Fibroblast of lung (primary cell): ENCODE data around the gene ZNF853. TPM values are rescaled to one million over a fixed set of nuclear protein-coding genes. Genes with fewer than 3 reads are reported as not detected.

ENCODE experiments used
- DNase-seq, 2 donors: peaks; one replicate each; pipeline versions ENCODE4 v3.0.0 to v3.0.0-alpha.2; 2010; ENCODE audit warnings: low read depth in 2 of 2
- H2AFZ ChIP-seq: 2 replicates; pipeline ENCODE4 v1.5.1; 2012; ENCODE audit warnings: low read length, control low read depth, inconsistent platforms
- H3K27ac ChIP-seq: 2 replicates; pipeline ENCODE4 v1.5.1; 2011; ENCODE audit warnings: low read length, control low read depth; ENCODE audit not compliant: insufficient read depth
- H3K27me3 ChIP-seq: 2 replicates; pipeline ENCODE4 v1.5.1; 2011; ENCODE audit warnings: mild to moderate bottlenecking, low read length; ENCODE audit not compliant: control insufficient read depth, insufficient read depth
- H3K36me3 ChIP-seq: 2 replicates; pipeline ENCODE4 v1.5.1; 2011; ENCODE audit warnings: low read length; ENCODE audit not compliant: control insufficient read depth, insufficient read depth
- H3K4me1 ChIP-seq: 2 replicates; pipeline ENCODE4 v1.5.1; 2011; ENCODE audit warnings: low read length; ENCODE audit not compliant: control insufficient read depth, insufficient read depth; ENCODE audit errors: extremely low read depth
- H3K4me2 ChIP-seq: 2 replicates; pipeline ENCODE4 v1.5.1; 2011; ENCODE audit warnings: low read length, control low read depth; ENCODE audit not compliant: insufficient read depth; ENCODE audit errors: extremely low read depth
- H3K4me3 ChIP-seq, 4 experiments: fragments of 200-600 bp in 1 of 4; sonication (generic) in 1 of 4; replicated peaks in 1 of 4; 2 replicates each; pipeline ENCODE4 v1.5.1; 2011 to 2016; ENCODE audit warnings: low read length in 4 of 4, low read depth in 3 of 4, mild to moderate bottlenecking in 3 of 4, control low read depth in 2 of 4, inconsistent platforms in 1 of 4, mixed read lengths in 1 of 4; ENCODE audit not compliant: insufficient read depth in 1 of 4; ENCODE audit errors: control extremely low read depth in 1 of 4
- H3K79me2 ChIP-seq: 2 replicates; pipeline ENCODE4 v1.5.1; 2012; ENCODE audit warnings: mild to moderate bottlenecking, low read length, inconsistent platforms; ENCODE audit not compliant: control insufficient read depth, insufficient read depth
- H3K9ac ChIP-seq: 2 replicates; pipeline ENCODE4 v1.5.1; 2011; ENCODE audit warnings: mild to moderate bottlenecking, low read length, control low read depth; ENCODE audit not compliant: insufficient read depth
- H3K9me3 ChIP-seq: 2 replicates; pipeline ENCODE4 v1.5.1; 2012; ENCODE audit warnings: low read depth, low read length; ENCODE audit not compliant: control insufficient read depth, insufficient read depth
- H4K20me1 ChIP-seq: 2 replicates; pipeline ENCODE4 v1.5.1; 2011; ENCODE audit warnings: low read length; ENCODE audit not compliant: control insufficient read depth, insufficient read depth; ENCODE audit errors: extremely low read depth
- EZH2 ChIP-seq: IDR thresholded peaks from 2 replicates; pipeline ENCODE4 v1.5.1; 2012; ENCODE audit warnings: low read length, control low read depth, mild to moderate bottlenecking; ENCODE audit errors: missing control alignments
- polyA plus RNA-seq, 2 donors: library from polyadenylated mRNA; depleted of rRNA in 1 of 2; stranded (reverse) in 1 of 2; unstranded in 1 of 2; fragments of >200 nt; gene quantifications; 2 replicates each; pipeline ENCODE4 v1.2.1, GENCODE V29; 2011 to 2012; ENCODE audit warnings: missing spikeins in 1 of 2
- total RNA-seq: library from RNA; depleted of rRNA; stranded (reverse); fragments of >200 nt; gene quantifications from 2 replicates; pipeline ENCODE4 v1.2.1, GENCODE V29; 2014
- TF ChIP-seq, protein P1 (sequence below), 2 donors: IDR thresholded peaks in 1 of 2; conservative IDR thresholded peaks in 1 of 2; 1 replicate in 1 of 2; 2 replicates in 1 of 2; pipeline ENCODE4 v1.5.1; 2011 to 2012; ENCODE audit warnings: low read length in 2 of 2, control low read depth in 1 of 2, inconsistent platforms in 1 of 2, low read depth in 1 of 2, mild to moderate bottlenecking in 1 of 2

ZNF853 gene
- total and polyA plus RNA-seq, 2 donors (not counting 1 experiment from before 2014, with no cell fraction given): 0.05 to 0.66 TPM

DNA sequence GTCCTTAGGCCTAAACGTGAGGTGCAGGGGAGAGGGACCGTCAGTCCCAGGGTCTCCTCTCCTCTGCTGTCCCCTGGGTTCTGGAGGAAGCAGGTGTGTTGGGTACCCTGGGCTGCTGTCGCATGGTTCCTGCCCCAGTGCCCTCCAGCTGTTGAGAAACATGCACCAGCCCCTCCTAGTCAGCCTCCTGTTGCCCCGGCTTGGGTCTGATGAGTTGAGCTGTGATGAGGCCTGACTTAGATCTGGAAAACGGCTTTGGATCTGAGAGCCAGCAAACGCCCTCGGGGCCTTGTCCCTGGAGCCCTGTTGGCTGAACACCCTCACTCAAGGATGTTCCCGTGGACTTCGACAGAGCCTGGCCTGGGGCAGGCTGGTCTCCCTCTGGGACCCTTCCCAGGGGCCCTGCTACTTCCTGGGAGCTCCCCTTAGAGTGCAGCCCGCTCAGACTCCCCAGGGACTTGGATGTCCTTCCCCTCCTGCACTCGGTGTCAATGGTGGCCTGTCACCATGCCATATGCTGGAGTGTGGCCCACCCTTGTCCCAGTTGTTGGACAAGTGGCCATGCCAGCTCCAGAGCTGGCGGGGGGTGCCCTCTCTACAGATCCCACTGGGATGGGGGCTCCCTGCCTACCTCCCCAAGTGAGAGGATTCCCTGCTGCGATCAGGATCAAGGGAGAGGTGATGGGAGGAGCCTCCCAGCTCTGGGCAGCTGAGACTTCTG lies 34.0 kb downstream of the ZNF853 start:
- no peak for TF ChIP-seq EZH2
- TF ChIP-seq, protein P1, sequence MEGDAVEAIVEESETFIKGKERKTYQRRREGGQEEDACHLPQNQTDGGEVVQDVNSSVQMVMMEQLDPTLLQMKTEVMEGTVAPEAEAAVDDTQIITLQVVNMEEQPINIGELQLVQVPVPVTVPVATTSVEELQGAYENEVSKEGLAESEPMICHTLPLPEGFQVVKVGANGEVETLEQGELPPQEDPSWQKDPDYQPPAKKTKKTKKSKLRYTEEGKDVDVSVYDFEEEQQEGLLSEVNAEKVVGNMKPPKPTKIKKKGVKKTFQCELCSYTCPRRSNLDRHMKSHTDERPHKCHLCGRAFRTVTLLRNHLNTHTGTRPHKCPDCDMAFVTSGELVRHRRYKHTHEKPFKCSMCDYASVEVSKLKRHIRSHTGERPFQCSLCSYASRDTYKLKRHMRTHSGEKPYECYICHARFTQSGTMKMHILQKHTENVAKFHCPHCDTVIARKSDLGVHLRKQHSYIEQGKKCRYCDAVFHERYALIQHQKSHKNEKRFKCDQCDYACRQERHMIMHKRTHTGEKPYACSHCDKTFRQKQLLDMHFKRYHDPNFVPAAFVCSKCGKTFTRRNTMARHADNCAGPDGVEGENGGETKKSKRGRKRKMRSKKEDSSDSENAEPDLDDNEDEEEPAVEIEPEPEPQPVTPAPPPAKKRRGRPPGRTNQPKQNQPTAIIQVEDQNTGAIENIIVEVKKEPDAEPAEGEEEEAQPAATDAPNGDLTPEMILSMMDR (conservative IDR thresholded peaks at IDR 0.05 in 1 of 2, IDR thresholded peaks at IDR 0.05 in 1 of 2; ENCODE audit: low read depth in 1 of 2, low read length in 2 of 2): no peak
- no peak overlapping the region for H2AFZ ChIP-seq
- no peaks in the 10 kb centered on the region for H3K27me3 ChIP-seq
- no peak overlapping the region for H3K27ac ChIP-seq
- H3K79me2 ChIP-seq: no peaks in the 10 kb centered on the region
- H3K4me1 ChIP-seq: no peaks in the 10 kb centered on the region
- peaks cover 25% of the 10 kb centered on the region for H3K36me3 ChIP-seq
- H3K4me3 ChIP-seq: no peak overlapping the region
- no peaks in the 10 kb centered on the region for H3K9me3 ChIP-seq
- H3K4me2 ChIP-seq: no peak overlapping the region
- DNase-seq: no peak
- no peaks in the 10 kb centered on the region for H4K20me1 ChIP-seq
- H3K9ac ChIP-seq: no peak overlapping the region

DNA sequence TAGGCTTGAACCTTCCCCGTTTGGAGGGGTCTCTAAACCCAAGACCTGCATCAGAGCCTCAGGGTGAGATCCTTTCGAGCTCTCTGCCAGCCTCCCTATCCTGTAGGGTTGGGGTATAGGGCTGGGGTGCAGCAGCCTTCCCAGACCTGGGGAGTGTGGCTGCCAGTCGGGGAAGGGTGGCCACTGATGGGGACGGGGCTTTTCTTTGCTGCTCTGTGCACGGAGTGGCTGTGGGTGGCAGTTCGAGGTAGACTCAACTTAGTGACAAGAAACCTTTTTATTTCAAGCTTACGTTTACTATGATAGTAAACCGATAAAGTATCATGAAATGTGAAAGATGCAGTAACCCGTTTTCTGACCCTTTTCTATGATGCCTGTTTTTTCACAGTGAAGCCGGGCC lies 34.7 kb downstream of the ZNF853 start:
- Histone ChIP-seq H3K9ac (no peak overlapping the region), H2AFZ (no peak overlapping the region), H3K27me3 (no peaks in the 10 kb centered on the region), H3K4me2 (no peak overlapping the region), H3K4me3 (no peak overlapping the region), H3K27ac (no peak overlapping the region), H3K9me3 (no peaks in the 10 kb centered on the region), H3K36me3 (peaks cover 28% of the 10 kb centered on the region), H3K79me2 (no peaks in the 10 kb centered on the region), H4K20me1 (no peaks in the 10 kb centered on the region), H3K4me1 (no peaks in the 10 kb centered on the region)
- no peak for TF ChIP-seq EZH2
- TF ChIP-seq, protein P1 (conservative IDR thresholded peaks at IDR 0.05 in 1 of 2, IDR thresholded peaks at IDR 0.05 in 1 of 2; ENCODE audit: low read depth in 1 of 2, low read length in 2 of 2): no peak
- no peak for DNase-seq

DNA sequence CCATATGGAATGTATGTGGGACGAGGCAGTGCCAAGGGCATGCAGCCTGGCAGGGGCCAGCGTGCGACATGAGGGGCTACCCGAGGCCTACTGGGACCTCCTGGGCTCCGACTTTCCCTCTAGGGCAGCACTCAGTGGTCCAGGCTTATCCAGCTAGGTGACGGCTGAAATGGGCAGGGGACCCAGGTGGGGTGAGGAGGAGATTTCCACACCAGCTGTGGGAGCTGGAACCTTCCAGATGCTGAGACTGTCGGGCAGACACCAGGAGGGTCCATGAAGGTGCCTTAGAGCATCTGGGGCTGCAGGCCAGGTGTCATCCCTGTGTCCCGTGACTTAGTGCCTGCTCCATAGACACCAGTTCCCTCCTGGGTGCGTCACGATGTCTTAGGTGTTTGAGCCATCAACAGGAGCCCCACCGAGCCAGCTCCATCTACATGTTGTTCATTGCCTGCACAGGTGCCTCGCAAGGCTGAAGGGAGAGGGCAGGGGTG lies 35.2 kb downstream of the ZNF853 start:
- H3K27me3 ChIP-seq: no peaks in the 10 kb centered on the region
- H4K20me1 ChIP-seq: no peaks in the 10 kb centered on the region
- no peak overlapping the region for H3K4me3 ChIP-seq
- TF ChIP-seq EZH2: no peak
- TF ChIP-seq, protein P1 (conservative IDR thresholded peaks at IDR 0.05 in 1 of 2, IDR thresholded peaks at IDR 0.05 in 1 of 2; ENCODE audit: low read depth in 1 of 2, low read length in 2 of 2): no peak
- no peak for DNase-seq
- H3K4me2 ChIP-seq: no peak overlapping the region
- H3K27ac ChIP-seq: no peak overlapping the region
- no peaks in the 10 kb centered on the region for H3K9me3 ChIP-seq
- no peak overlapping the region for H3K9ac ChIP-seq
- H2AFZ ChIP-seq: no peak overlapping the region
- H3K36me3 ChIP-seq: peaks cover 28% of the 10 kb centered on the region
- no peaks in the 10 kb centered on the region for H3K79me2 ChIP-seq
- no peaks in the 10 kb centered on the region for H3K4me1 ChIP-seq
